Transverse colon (tissue), 4 donors: ENCODE measurements around the gene CDON.

Source experiments
- EP300 ChIP-seq: sonication (generic); formaldehyde crosslinking; IDR thresholded peaks from one replicate; pipeline ENCODE4 v1.6.1; 2017; ENCODE audit warnings: antibody characterized with exemption, low read depth
- POLR2A ChIP-seq: fragments of 450-650 bp; IDR thresholded peaks from one replicate; pipeline ENCODE4 v1.6.1; 2016; ENCODE audit warnings: antibody characterized with exemption, mild to moderate bottlenecking, moderate library complexity
- POLR2AphosphoS5 ChIP-seq, 3 donors: sonication (generic); formaldehyde crosslinking; IDR thresholded peaks; one replicate each; pipeline ENCODE4 v1.6.1; 2016; ENCODE audit warnings: antibody characterized with exemption in 3 of 3
- TF ChIP-seq, protein P1 (sequence below), 5 experiments: fragments of 200-600 bp in 3 of 5; fragments of 450-650 bp in 2 of 5; sonication (generic) in 3 of 5; IDR thresholded peaks; 1 replicate in 2 of 5; 2 replicates in 3 of 5; pipeline ENCODE4 v1.5.1; 2016 to 2017; ENCODE audit warnings: antibody characterized with exemption in 5 of 5, inconsistent platforms in 3 of 5, mild to moderate bottlenecking in 2 of 5, moderate library complexity in 1 of 5

DNA sequence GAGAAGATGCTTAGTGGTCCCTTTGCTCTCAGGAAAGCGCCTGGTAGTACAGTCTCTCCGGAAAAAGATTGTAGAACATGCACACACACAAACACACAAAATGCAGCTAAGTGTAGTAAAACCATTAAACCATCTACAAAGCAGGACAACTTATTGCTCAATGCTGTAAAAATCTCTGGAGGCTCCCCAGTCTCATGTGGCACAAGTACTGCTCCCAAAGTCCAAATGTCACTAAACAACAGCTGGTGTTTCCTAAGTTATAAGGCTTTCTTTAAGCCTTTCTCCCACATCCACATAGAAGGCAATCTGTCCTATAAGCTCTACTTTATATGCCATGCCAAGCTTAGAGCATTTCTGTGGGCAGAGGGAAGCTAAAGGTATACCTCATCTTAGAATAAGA is 32.9 kb downstream of the CDON start:
- TF ChIP-seq, protein P1, sequence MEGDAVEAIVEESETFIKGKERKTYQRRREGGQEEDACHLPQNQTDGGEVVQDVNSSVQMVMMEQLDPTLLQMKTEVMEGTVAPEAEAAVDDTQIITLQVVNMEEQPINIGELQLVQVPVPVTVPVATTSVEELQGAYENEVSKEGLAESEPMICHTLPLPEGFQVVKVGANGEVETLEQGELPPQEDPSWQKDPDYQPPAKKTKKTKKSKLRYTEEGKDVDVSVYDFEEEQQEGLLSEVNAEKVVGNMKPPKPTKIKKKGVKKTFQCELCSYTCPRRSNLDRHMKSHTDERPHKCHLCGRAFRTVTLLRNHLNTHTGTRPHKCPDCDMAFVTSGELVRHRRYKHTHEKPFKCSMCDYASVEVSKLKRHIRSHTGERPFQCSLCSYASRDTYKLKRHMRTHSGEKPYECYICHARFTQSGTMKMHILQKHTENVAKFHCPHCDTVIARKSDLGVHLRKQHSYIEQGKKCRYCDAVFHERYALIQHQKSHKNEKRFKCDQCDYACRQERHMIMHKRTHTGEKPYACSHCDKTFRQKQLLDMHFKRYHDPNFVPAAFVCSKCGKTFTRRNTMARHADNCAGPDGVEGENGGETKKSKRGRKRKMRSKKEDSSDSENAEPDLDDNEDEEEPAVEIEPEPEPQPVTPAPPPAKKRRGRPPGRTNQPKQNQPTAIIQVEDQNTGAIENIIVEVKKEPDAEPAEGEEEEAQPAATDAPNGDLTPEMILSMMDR (IDR thresholded peaks at IDR 0.05) = no peak
- TF ChIP-seq POLR2AphosphoS5 (IDR thresholded peaks at IDR 0.05) (no peak), POLR2A (no peak), EP300 (no peak)
